ENCODE measurements around the gene SETD2.

Gene SETD2

GRCh38 chr3:46986782-46987310 lies 177.1 kb downstream of the SETD2 start:
- H3K4me3 ChIP-seq (IDR thresholded peaks at IDR 0.05; ENCODE audit: insufficient read depth, low read depth, low read length) = no peak overlapping the region
- peak overlapping the region; percentile 96; the same call in 1 of the 2 replicates for H3K9ac ChIP-seq
- H3K27ac ChIP-seq = peak overlapping the region; percentile 96
- H3K27me3 ChIP-seq (ENCODE audit: insufficient read depth, low read depth) = no peaks in the 10 kb centered on the region
- no peak overlapping the region for H2AFZ ChIP-seq (ENCODE audit: low read depth)
- peaks cover 26% of the 10 kb centered on the region for H3K4me1 ChIP-seq (ENCODE audit: low read depth, poor library complexity, severe bottlenecking)
- TF ChIP-seq CTCF (conservative IDR thresholded peaks at IDR 0.05; ENCODE audit: low read depth, low read length) = no peak
- H3K79me2 ChIP-seq (ENCODE audit: insufficient read depth, low read depth) = no peaks in the 10 kb centered on the region; the same call in 1 of the 2 replicates
- no peaks in the 10 kb centered on the region for H3K36me3 ChIP-seq (ENCODE audit: insufficient read depth)
- no peaks in the 10 kb centered on the region for H4K20me1 ChIP-seq (ENCODE audit: insufficient read depth)
- H3K4me2 ChIP-seq = peak overlapping the region; percentile 94

- no peak for TF ChIP-seq CTCF (conservative IDR thresholded peaks at IDR 0.05; ENCODE audit: low read depth, low read length)
- Histone ChIP-seq H3K4me3 (IDR thresholded peaks at IDR 0.05; ENCODE audit: insufficient read depth, low read depth, low read length) (no peak overlapping the region), H2AFZ (ENCODE audit: low read depth) (no peak overlapping the region), H3K27ac (peak overlapping the region; percentile 96; the same call in 1 of the 2 replicates), H4K20me1 (ENCODE audit: insufficient read depth) (no peaks in the 10 kb centered on the region), H3K27me3 (ENCODE audit: insufficient read depth, low read depth) (no peaks in the 10 kb centered on the region), H3K79me2 (ENCODE audit: insufficient read depth, low read depth) (no peaks in the 10 kb centered on the region; the same call in 1 of the 2 replicates), H3K36me3 (ENCODE audit: insufficient read depth) (no peaks in the 10 kb centered on the region), H3K9ac (no peak overlapping the region), H3K4me2 (peak overlapping the region; percentile 94; the same call in 1 of the 2 replicates), H3K4me1 (ENCODE audit: low read depth, poor library complexity, severe bottlenecking) (peaks cover 28% of the 10 kb centered on the region)
Observed at GRCh38 chr3:46986055-46986730, 177.7 kb downstream of the SETD2 start.

GRCh38 chr3:46985588-46985987 lies 178.3 kb downstream of the SETD2 start:
- Histone ChIP-seq H3K27ac (no peak overlapping the region), H3K79me2 (ENCODE audit: insufficient read depth, low read depth) (peaks cover 5% of the 10 kb centered on the region), H3K4me1 (ENCODE audit: low read depth, poor library complexity, severe bottlenecking) (peaks cover 28% of the 10 kb centered on the region), H4K20me1 (ENCODE audit: insufficient read depth) (no peaks in the 10 kb centered on the region), H2AFZ (ENCODE audit: low read depth) (no peak overlapping the region), H3K4me2 (no peak overlapping the region; the same call in 1 of the 2 replicates), H3K4me3 (IDR thresholded peaks at IDR 0.05; ENCODE audit: insufficient read depth, low read depth, low read length) (no peak overlapping the region), H3K9ac (no peak overlapping the region), H3K36me3 (ENCODE audit: insufficient read depth) (no peaks in the 10 kb centered on the region), H3K27me3 (ENCODE audit: insufficient read depth, low read depth) (no peaks in the 10 kb centered on the region)
- no peak for TF ChIP-seq CTCF (conservative IDR thresholded peaks at IDR 0.05; ENCODE audit: low read depth, low read length)

GRCh38 chr3:46984591-46985459 lies 179.1 kb downstream of the SETD2 start:
- peaks cover 6% of the 10 kb centered on the region for H3K79me2 ChIP-seq (ENCODE audit: insufficient read depth, low read depth)
- H3K27me3 ChIP-seq (ENCODE audit: insufficient read depth, low read depth) = no peaks in the 10 kb centered on the region
- no peak overlapping the region for H3K9ac ChIP-seq
- TF ChIP-seq CTCF (conservative IDR thresholded peaks at IDR 0.05; ENCODE audit: low read depth, low read length) = no peak
- H2AFZ ChIP-seq (ENCODE audit: low read depth) = no peak overlapping the region
- no peak overlapping the region for H3K4me3 ChIP-seq (IDR thresholded peaks at IDR 0.05; ENCODE audit: insufficient read depth, low read depth, low read length)
- H3K27ac ChIP-seq = no peak overlapping the region
- no peak overlapping the region for H3K4me2 ChIP-seq
- H3K36me3 ChIP-seq (ENCODE audit: insufficient read depth) = no peaks in the 10 kb centered on the region
- H3K4me1 ChIP-seq (ENCODE audit: low read depth, poor library complexity, severe bottlenecking) = peaks cover 28% of the 10 kb centered on the region
- no peaks in the 10 kb centered on the region for H4K20me1 ChIP-seq (ENCODE audit: insufficient read depth)
